ENCODE data around the gene OOSP2.
"Not testable (repeated sequence)": the region's sequence is repeated elsewhere in the genome, so short reads cannot be mapped to it uniquely, and the experiment has no call there.

OOSP2 gene, protein sequence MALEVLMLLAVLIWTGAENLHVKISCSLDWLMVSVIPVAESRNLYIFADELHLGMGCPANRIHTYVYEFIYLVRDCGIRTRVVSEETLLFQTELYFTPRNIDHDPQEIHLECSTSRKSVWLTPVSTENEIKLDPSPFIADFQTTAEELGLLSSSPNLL

DNA sequence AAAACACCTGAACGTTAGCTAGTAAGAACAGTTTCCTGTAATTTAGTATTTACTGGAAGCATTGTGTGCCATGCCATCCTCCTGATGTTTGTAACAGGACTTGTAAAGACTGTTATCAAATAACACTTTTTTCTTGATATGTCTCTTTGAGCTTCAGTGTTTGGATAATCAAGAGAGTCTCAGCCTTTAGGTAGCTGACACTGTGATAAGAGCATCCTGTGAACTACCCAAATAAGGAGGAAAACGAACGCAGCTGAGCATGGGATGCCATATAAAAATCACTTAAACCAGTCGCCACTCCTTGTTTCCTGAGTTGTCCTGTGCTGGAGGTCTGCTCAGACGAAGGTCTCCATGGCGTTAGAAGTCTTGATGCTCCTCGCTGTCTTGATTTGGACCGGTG is at the start of gene OOSP2:
Gene OOSP2, plus strand, starts transcription at position 301 of the 400 bp plus-strand sequence. Its CDS starts 51 bp downstream, at position 352.
- DNase-seq, result no peak

DNA sequence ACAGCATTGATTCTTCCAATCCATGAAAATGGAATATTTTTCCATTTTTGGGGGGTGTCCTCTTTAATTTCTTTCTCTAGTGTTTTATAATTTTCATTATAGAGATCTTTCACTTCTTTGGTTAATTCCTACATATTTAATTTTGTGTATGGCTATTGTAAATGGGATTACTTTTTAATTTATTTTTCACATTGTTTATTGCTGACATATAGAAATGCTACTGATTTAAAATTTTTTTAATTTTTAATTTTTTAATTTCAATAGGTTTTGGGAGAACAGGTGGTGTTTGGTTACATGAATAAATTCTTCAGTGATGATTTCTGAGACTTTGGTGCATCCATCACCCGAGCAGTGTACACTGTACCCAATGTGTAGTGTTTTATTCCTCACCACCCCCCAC is 49.8 kb upstream of the OOSP2 start:
- no peak for DNase-seq

DNA sequence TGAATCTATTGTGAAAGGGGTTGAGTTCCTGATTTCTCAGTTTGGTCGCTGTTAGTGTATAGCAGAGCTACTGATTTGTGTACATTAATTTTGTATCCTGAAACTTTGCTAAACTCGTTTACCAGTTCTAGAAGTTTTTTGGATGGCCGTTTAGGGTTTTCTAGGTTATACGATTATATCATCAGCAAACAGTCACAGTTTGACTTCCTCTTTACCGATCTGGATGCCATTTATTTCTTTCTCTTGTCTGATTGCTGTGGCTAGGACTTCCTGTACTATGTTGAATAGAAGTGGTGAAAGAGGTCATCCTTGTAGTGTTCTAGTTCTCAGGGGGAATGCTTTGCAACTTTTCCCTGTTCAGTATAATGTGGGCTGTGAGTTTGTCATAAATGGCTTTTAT is 47.8 kb upstream of the OOSP2 start:
- DNase-seq, result no peak

DNA sequence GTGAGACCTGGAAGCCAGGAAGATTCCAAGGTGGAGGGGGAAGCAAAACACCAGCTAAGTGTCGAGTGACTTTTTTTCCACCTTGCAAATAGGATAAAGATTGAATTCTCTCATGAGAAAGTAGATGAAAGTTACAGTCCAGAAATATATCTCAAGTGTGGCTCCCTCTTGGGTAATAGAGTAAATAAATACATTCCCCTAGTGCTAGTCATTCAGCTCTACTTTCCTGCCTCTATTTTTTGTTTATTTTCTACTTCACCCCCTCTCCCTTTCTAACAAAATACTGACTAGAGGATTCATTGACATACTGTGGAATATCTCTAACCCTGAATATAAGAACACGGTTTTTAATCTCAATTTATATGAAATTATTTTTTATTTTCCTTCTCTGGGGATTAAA is 42.4 kb upstream of the OOSP2 start:
- no peak for DNase-seq

GRCh38 chr11:59999691-60000090 is 40.5 kb upstream of the OOSP2 start:
- DNase-seq, result no peak

- no peak for DNase-seq
These were observed 36.5 kb upstream of the OOSP2 start for GRCh38 chr11:60003729-60004128.

GRCh38 chr11:60005360-60005759 is 34.8 kb upstream of the OOSP2 start:
- no peak for DNase-seq

DNA sequence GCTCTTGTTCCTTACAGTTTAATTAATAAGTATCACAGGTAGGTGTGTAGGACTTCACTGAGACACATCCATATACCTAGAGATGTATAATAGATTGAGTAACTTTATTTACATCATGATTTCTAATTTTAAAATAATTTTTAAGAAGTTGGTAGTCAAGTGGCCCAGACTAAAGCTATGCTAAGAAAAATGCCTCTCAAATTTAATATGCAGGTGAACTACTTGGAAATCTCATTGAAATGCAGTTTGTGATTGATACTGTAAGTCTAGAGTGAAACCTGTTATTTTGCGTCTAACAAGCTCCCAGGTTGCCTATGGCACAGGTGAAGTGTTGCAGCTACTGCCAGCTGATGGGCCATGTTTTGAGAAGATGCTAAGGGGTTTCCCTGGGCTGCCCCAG is 23.3 kb upstream of the OOSP2 start, which contains the start of gene OOSP4B:
Gene OOSP4B, plus strand, starts transcription at position 301 of the 400 bp plus-strand sequence.
- no peak for DNase-seq

- DNase-seq, result no peak
These were observed 22.2 kb upstream of the OOSP2 start for GRCh38 chr11:60018058-60018457.

- DNase-seq, result not testable (repeated sequence)
These were observed 19.8 kb upstream of the OOSP2 start for GRCh38 chr11:60020376-60020775.

- DNase-seq, result no peak
These were observed 11.1 kb upstream of the OOSP2 start for GRCh38 chr11:60029015-60029632.

- not testable (repeated sequence) for DNase-seq
These were observed 10.2 kb downstream of the OOSP2 start for GRCh38 chr11:60050422-60050821.

DNA sequence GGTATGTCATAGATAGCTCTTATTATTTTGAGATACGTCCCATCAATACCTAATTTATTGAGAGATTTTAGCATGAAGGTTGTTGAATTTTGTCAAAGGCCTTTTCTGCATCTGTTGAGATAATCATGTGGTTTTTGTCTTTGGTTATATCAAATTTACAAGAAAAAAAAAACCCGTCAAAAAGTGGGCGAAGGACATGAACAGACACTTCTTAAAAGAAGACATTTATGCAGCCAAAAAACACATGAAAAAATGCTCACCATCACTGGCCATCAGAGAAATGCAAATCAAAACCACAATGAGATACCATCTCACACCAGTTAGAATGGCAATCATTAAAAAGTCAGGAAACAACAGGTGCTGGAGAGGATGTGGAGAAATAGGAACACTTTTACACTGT is 10.6 kb downstream of the OOSP2 start:
- DNase-seq, result not testable (repeated sequence)

GRCh38 chr11:60056349-60056969 is 16.2 kb downstream of the OOSP2 start, which contains the start of gene MS4A3:
TSS of gene MS4A3 (plus strand) at chr11:60056665. CDS start at chr11:60061161, 4,496 bp downstream.
- DNase-seq, result no peak

DNA sequence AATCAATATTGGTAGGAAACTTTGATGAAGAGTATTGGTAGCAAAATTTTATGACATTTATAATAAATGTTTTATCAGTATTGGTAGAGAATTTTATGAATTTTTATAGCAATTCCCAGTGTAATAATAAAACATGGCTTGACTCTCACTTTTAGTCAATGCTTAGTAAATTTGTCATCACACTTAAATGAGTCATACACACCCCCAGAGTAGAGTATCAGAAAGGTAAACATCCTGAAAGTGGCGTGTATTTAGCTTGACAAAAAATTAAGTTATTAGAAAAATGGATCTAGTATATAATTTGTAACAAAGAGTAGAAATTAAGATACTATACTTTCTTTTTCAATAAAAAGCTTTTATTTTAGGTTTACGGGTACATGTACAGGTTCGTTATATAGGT is 18.8 kb downstream of the OOSP2 start:
- no peak for DNase-seq

DNA sequence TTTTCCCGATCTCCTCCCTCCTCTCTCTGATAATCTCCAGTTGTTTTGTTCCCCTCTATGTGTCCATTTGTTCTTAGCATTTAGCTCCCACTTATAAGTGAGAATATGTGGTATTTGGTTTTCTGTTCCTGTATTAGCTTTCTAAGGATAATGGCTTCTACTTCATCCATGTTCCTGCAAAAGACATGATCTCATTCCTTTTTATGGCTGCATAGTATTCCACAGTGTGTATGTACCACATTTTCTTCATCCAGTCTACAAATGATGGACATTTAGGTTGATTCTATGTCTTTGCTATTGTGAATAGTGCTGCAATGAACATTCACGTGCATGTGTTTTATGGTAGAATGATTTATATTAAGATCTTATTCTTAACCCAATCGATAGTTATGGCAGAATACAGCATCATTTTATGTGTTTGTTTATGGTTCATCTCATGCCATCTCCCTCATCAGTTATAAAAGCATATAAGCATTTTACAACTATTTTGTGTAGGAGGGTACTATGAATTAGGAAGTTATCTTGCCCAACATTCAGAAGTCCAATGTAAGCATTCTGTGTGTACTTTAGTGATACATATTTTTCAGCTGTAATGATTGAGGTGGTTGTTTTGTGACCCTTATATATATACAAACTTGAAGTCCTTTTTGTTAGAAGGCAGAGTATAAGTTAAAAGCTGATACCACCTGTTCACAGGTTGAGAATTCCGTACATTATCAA is 19.5 kb downstream of the OOSP2 start:
- no peak for DNase-seq

DNA sequence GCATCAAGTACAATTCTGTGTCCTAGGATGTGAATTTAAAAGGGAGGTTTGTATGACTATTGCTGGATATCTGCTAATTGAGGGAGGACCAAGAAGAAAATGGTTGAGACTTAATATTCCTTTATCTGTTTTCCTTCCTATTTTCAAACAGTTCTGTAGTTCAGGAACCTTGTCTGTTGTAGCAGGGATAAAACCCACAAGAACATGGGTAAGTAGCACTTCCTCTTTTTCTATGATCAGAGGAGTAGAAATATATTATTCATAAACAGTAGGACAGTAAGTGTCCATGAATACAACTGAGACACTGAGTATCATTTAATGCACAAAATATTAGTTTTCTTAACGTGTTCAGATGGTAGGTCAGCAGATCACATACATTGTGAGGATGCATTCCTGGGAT is 23.9 kb downstream of the OOSP2 start:
- DNase-seq, result no peak

DNA sequence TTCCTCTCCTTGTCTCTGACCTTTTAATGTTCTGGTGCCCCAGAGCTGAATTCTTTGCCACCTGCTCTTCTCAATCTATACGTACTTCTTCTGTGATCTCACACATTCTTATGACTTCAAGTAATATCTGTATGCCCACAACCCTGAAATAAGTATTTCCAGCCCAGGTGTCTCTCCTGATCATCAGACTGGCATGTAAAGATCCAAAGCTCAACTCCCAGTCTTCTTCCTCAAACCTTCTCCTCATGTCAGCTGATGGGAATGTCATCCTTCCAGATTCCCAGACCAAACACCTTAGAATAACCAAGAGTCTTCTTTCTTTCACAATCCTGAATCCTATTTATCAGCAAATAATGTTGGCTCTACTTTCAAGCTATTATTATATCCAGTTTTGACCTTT is 25.6 kb downstream of the OOSP2 start:
- DNase-seq, result no peak

- DNase-seq, result no peak
These were observed 29.2 kb downstream of the OOSP2 start for GRCh38 chr11:60069450-60069849.

- not testable (repeated sequence) for DNase-seq
These were observed 31.4 kb downstream of the OOSP2 start for GRCh38 chr11:60071644-60072043.

DNA sequence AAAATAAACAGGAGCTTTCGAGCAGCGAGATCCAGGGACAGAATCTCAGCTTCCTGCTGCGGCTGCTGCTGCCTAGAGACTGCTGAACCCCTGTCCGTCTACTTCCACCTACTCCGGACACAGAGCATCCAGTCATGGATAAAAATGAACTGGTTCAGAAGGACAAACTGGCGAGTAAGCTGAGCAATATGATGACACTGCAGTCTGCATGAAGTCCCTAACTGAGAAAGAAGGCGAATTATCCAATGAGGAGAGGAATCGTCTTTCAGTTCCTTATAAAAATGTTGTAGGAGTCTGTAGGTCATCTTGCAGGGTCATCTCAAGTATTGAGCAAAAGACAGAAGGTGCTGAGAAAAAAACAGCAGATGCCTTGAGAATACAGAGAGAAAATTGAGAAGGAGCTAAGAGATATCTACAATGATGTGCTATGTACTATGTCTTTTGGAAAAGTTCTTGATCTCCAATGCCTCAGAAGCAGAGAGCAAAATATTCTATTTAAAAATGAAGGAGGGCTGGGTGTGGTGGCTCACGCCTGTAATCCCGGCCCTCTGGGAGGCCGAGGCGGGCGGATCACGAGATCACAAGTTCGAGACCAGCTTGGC is 37.1 kb downstream of the OOSP2 start:
- no peak for DNase-seq

- DNase-seq, result no peak
These were observed 37.8 kb downstream of the OOSP2 start for GRCh38 chr11:60077981-60078380.

GRCh38 chr11:60078745-60079144 is 38.5 kb downstream of the OOSP2 start:
- DNase-seq, result no peak

Measured in activated T-cell treated with anti-CD3 and anti-CD28 coated beads, Interleukin-2, amount 50 U/mL, for 1 hour (primary cell).